Mucosa of descending colon (tissue), 3 donors: Measurements from ENCODE around the gene ORC6. TPM values are rescaled to one million over a fixed set of nuclear protein-coding genes. Genes with fewer than 3 reads are reported as not detected.

ENCODE experiments used
- ATAC-seq: fragments of 200-7000 bp; cut with Tn5 transposase; one replicate; pipeline ENCODE4 v1.9.1; 2020; ENCODE audit warnings: mild to moderate bottlenecking, moderate library complexity
- DNase-seq, 3 donors: peaks; one replicate each; pipeline ENCODE4 v3.0.0-alpha.2; 2020
- H3K36me3 ChIP-seq: fragments of 200-600 bp; one replicate; pipeline ENCODE4 v1.8.0; 2021; ENCODE audit warnings: low read depth, mild to moderate bottlenecking
- H3K4me1 ChIP-seq: fragments of 200-600 bp; one replicate; pipeline ENCODE4 v1.8.0; 2021; ENCODE audit warnings: low read depth, mild to moderate bottlenecking
- H3K4me3 ChIP-seq: fragments of 200-600 bp; one replicate; pipeline ENCODE4 v1.8.0; 2021; ENCODE audit warnings: mild to moderate bottlenecking
- H3K9me3 ChIP-seq: fragments of 200-600 bp; one replicate; pipeline ENCODE4 v1.8.0; 2021; ENCODE audit warnings: mild to moderate bottlenecking
- intact Hi-C, 2 donors: fragments of 100-400 bp; cut with DNase I in 1 of 2; cut with micrococcal nuclease in 1 of 2; formaldehyde crosslinking; loops; one replicate each; pipeline versions ENCODE4 v1.11.0 to v1.11.1; 2022; cut with DNase I, micrococcal nuclease
- total RNA-seq, 3 donors: library from RNA; stranded (reverse); fragmentation: NEBNext Ultra II Directional in 2 of 3; extraction: Animal tissue kit (Norgen Biotek cat#: 25700) in 2 of 3; gene quantifications; one replicate each; pipeline versions ENCODE4 v1.2.1 to v1.2.4, GENCODE V29; 2021 to 2023
- TF ChIP-seq, protein P1 (sequence below): fragments of 200-600 bp; IDR thresholded peaks from one replicate; pipeline ENCODE4 v1.8.0; 2022; ENCODE audit warnings: antibody characterized with exemption, mild to moderate bottlenecking
- donor health status: DM: no; HTN: no; CAD: no; lungs with moderate emphysema.
- donor health status: DM: no; HTN: no; CAD: no.
- donor health status: DM: no; HTN: yes; CAD: no.

ORC6 gene
- total RNA-seq, 3 donors from 2014 or later: 3.5 to 10.3 (median 3.8) TPM

DNA sequence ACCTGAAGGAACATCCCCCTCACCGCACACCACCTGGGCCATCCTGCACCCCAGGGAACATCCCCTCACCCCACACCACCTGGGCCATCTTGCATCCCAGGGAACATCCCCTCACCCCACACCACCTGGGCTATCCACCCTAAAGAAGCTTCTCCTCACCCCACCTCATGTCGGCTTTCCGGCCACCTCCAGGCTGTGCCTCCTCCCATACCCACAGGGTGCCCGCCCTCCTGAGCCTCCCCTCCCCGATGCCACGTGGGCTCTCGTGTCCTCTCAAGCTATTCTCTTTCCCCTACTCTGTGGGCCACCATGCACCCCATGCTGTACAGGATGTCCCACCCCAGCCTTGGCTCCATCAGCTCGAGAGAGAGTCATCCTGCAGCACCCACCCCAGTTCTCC lies 40.7 kb downstream of the ORC6 start:
- TF ChIP-seq, protein P1, sequence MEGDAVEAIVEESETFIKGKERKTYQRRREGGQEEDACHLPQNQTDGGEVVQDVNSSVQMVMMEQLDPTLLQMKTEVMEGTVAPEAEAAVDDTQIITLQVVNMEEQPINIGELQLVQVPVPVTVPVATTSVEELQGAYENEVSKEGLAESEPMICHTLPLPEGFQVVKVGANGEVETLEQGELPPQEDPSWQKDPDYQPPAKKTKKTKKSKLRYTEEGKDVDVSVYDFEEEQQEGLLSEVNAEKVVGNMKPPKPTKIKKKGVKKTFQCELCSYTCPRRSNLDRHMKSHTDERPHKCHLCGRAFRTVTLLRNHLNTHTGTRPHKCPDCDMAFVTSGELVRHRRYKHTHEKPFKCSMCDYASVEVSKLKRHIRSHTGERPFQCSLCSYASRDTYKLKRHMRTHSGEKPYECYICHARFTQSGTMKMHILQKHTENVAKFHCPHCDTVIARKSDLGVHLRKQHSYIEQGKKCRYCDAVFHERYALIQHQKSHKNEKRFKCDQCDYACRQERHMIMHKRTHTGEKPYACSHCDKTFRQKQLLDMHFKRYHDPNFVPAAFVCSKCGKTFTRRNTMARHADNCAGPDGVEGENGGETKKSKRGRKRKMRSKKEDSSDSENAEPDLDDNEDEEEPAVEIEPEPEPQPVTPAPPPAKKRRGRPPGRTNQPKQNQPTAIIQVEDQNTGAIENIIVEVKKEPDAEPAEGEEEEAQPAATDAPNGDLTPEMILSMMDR: no peak
- no peaks in the 10 kb centered on the region for H3K9me3 ChIP-seq
- ATAC-seq: no peak
- no peaks in the 10 kb centered on the region for H3K4me1 ChIP-seq
- H3K4me3 ChIP-seq: no peak overlapping the region
- intact Hi-C loops: no loop called here
- DNase-seq: no peak
- H3K36me3 ChIP-seq: no peaks in the 10 kb centered on the region

DNA sequence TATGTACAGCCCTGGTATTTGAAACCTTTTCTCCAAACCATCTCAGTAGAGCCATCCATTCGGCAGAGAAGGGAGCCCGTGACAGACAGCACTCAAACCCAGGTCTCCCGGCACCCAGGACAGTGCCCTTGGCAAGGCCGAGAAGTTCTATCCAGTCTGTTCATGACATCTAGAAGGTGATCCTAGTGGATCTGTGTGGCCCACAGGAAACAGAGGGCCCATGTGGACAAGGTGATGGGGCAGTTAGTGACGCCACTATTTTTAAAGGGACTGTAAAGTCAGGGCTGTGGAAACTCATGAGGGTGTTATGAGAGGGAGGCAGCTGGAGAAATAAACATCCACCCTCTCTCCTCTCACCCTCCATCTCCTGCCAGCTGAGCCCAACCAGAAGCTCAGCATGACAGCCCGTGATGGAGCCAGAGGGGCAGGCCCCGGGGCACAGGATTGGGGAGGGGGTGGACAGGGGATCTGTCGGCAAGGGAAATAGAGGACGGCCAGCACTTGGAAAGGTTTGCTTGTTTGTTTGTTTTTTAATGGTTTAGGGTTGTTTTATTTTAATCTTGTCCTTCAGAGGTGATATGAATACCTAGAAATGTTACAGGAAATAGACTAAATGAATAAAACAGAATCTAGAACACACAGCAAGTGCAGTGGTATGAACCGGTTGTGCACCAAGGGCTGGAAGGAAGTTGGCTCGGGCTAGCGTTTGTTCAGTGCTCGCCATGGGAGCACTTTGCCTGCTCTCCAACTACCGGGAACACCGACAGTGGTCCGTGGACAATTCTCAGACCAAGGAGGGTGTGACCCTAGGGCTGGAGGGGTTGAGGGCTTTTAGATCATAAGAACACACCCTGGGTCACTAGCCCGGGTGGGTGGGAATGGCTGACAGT lies 41.6 kb downstream of the ORC6 start:
- TF ChIP-seq, protein P1: no peak
- Histone ChIP-seq H3K4me3 (no peak overlapping the region), H3K4me1 (no peaks in the 10 kb centered on the region), H3K36me3 (no peaks in the 10 kb centered on the region), H3K9me3 (no peaks in the 10 kb centered on the region)
- ATAC-seq: no peak
- DNase-seq: no peak
- intact Hi-C loops: no loop called here

DNA sequence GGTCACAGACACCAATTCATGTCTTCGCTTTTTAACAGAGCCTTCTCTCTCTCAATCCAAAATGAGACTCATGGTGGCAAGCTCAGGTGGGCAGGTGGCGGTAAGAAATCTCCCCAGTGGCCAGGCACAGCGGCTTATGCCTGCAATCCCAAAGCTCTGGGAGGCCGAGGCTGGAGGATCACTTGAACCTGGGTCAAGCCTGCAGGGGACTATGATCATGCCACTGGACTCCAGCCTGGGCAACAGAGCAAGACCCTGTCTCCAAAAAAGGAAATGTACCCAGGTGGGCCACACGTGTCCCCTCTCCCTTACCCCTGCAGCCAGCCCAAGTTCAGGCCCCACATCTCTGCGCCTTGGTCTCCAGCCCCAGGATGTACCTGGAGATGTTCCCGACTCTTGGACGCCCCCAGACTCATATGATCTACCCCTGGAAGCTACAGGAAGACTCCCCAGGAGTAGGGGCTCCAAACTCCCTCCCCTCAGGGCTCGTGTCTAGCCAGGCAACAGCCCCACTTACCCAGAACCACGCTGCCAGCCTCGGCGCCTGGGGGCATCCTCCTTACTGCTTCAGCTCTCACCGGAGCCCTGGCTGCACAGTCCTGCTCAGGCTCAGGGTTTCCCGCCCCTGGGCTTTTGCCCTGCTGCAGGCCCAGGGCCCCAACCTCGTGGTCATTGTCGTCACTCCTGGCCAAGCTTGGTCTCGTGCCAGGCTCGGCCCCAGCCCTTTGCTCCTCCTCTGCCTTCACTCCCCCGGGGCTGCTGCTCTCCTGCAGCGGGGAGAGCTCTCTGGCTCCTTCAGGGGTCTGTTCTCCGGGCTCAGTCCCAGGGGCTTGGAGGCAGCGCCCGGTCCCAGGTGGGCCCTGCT lies 42.5 kb downstream of the ORC6 start:
- ATAC-seq: no peak
- intact Hi-C loops: no loop called here
- H3K4me3 ChIP-seq: no peak overlapping the region
- H3K4me1 ChIP-seq: no peaks in the 10 kb centered on the region
- no peaks in the 10 kb centered on the region for H3K36me3 ChIP-seq
- TF ChIP-seq, protein P1: no peak
- no peaks in the 10 kb centered on the region for H3K9me3 ChIP-seq
- DNase-seq: no peak

DNA sequence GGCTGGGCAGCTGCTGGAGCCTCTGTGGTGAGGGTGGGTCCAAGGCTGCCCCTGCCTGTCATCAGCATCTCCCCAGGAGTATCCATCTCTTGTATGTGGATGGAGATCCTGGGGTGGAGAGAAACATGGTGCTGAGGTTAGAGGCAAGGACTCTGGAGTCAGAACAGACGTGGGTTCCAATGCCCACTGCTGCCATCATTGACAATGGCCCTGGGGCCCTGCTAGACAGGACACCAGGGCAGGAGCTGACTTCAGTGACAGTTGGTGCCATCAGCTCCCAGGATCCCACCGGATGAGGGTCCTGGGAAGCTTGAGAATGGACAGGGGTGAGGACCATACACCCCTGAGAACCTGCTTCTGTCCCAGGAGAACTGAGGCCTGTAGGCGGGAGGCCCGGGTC lies 43.1 kb downstream of the ORC6 start:
- H3K4me1 ChIP-seq: no peaks in the 10 kb centered on the region
- no peaks in the 10 kb centered on the region for H3K9me3 ChIP-seq
- ATAC-seq (no peak), DNase-seq (no peak)
- intact Hi-C loops: no loop called here
- no peak overlapping the region for H3K4me3 ChIP-seq
- H3K36me3 ChIP-seq: no peaks in the 10 kb centered on the region
- TF ChIP-seq, protein P1: no peak

DNA sequence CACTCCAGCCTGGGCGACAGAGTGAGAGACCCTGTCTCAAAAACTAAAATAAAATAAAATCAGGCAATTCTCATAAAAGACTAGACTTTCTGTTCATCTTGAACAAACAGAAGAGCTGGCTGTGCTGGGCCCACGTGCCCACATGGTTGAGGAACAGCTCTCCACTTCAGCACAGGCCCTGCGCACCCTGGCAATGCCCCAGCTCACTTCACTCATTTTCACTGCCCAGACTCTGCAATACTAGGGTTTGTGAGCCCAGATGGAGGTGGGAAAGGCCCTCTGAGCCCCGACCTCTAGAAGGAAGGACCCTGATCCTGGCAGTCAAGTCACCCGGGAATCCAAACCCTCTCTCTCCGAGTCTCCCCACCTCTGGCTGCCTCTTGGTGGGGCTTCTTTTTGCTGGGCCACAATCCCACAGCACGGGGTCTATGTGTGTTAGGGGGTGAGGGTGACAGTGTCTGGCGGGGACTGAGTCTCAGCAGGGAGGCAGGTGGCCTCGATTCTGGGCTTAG lies 43.9 kb downstream of the ORC6 start:
- TF ChIP-seq, protein P1: no peak
- DNase-seq (no peak), ATAC-seq (no peak)
- no peak overlapping the region for H3K4me3 ChIP-seq
- intact Hi-C loops: no loop called here
- H3K4me1 ChIP-seq: no peaks in the 10 kb centered on the region
- H3K9me3 ChIP-seq: no peaks in the 10 kb centered on the region
- no peaks in the 10 kb centered on the region for H3K36me3 ChIP-seq
